Right atrium auricular region (tissue), 2 donors: ENCODE data around the gene SPATA25. TPM values are rescaled to one million over a fixed set of nuclear protein-coding genes. Genes with fewer than 3 reads are reported as not detected.

Experiments
- DNase-seq: peaks from one replicate; pipeline ENCODE4 v3.0.0-alpha.2; 2019; ENCODE audit warnings: low spot score
- H3K27ac ChIP-seq, 2 donors: fragments of 200-600 bp; sonication (generic); 1 replicate in 1 of 2; 2 replicates in 1 of 2; pipeline ENCODE4 v1.5.1; 2016 to 2019
- H3K27me3 ChIP-seq, 2 donors: fragments of 200-600 bp; sonication (generic); one replicate each; pipeline versions ENCODE4 v1.5.1 to v1.6.0; 2017 to 2019
- H3K36me3 ChIP-seq: fragments of 200-600 bp; sonication (generic); one replicate; pipeline ENCODE4 v1.5.1; 2016
- H3K4me1 ChIP-seq, 2 donors: fragments of 200-600 bp; sonication (generic); one replicate each; pipeline versions ENCODE4 v1.5.1 to v1.6.0; 2017 to 2019
- H3K4me3 ChIP-seq, 2 donors: fragments of 200-600 bp; sonication (generic); 1 replicate in 1 of 2; 2 replicates in 1 of 2; pipeline ENCODE4 v1.5.1; 2017 to 2019; ENCODE audit warnings: mild to moderate bottlenecking in 1 of 2, moderate library complexity in 1 of 2
- H3K9me3 ChIP-seq, 2 donors: fragments of 200-600 bp; sonication (generic); one replicate each; pipeline ENCODE4 v1.5.1; 2019
- CTCF ChIP-seq, 2 donors: fragments of 200-600 bp; sonication (generic); IDR thresholded peaks; one replicate each; pipeline ENCODE4 v1.5.1; 2019; ENCODE audit warnings: antibody characterized with exemption in 2 of 2
- total RNA-seq, 2 donors: library from RNA; depleted of rRNA; stranded (reverse); fragments of >200 nt; gene quantifications; one replicate each; pipeline ENCODE4 v1.1.0, GENCODE V29; 2016

SPATA25 gene
- total RNA-seq, 2 donors from 2014 or later, result 1.1 to 1.4 TPM

GRCh38 chr20:45863543-45864470, 23.6 kb downstream of the SPATA25 start:
- H3K4me3 ChIP-seq, result no peak overlapping the region
- no peak for DNase-seq
- TF ChIP-seq CTCF (IDR thresholded peaks at IDR 0.05), result no peak

GRCh38 chr20:45861221-45862075, 26.0 kb downstream of the SPATA25 start:
- Histone ChIP-seq H3K4me3 (no peak overlapping the region), H3K27me3 (no peaks in the 10 kb centered on the region), H3K27ac (no peak overlapping the region), H3K9me3 (no peaks in the 10 kb centered on the region), H3K4me1 (peaks cover 0 to 13% of the 10 kb centered on the region in 2 donors), H3K36me3 (no peaks in the 10 kb centered on the region)
- no peak for TF ChIP-seq CTCF (IDR thresholded peaks at IDR 0.05)
- no peak for DNase-seq

More at GRCh38 chr20:45863543-45864470, 23.6 kb downstream of the SPATA25 start:
- Histone ChIP-seq H3K9me3 (no peaks in the 10 kb centered on the region), H3K27ac (no peak overlapping the region), H3K36me3 (no peaks in the 10 kb centered on the region), H3K27me3 (no peaks in the 10 kb centered on the region), H3K4me1 (no peaks in the 10 kb centered on the region)

- H3K36me3 ChIP-seq, result no peaks in the 10 kb centered on the region
- no peak overlapping the region for H3K27ac ChIP-seq
- H3K4me1 ChIP-seq, result peaks cover 0 to 21% of the 10 kb centered on the region in 2 donors
- no peak for DNase-seq
- no peaks in the 10 kb centered on the region for H3K9me3 ChIP-seq
- H3K4me3 ChIP-seq, result no peak overlapping the region
- no peaks in the 10 kb centered on the region for H3K27me3 ChIP-seq
- no peak for TF ChIP-seq CTCF (IDR thresholded peaks at IDR 0.05)
These were observed 26.7 kb downstream of the SPATA25 start for GRCh38 chr20:45860560-45861220.

- no peak for DNase-seq
- Histone ChIP-seq H3K9me3 (no peaks in the 10 kb centered on the region), H3K36me3 (no peaks in the 10 kb centered on the region), H3K27me3 (no peaks in the 10 kb centered on the region), H3K4me3 (no peak overlapping the region), H3K27ac (no peak overlapping the region), H3K4me1 (peaks cover 0 to 29% of the 10 kb centered on the region in 2 donors)
- no peak for TF ChIP-seq CTCF (IDR thresholded peaks at IDR 0.05)
These were observed 27.5 kb downstream of the SPATA25 start for GRCh38 chr20:45859916-45860315.

- Histone ChIP-seq H3K9me3 (no peaks in the 10 kb centered on the region), H3K27me3 (no peaks in the 10 kb centered on the region), H3K4me1 (peaks cover 0 to 33% of the 10 kb centered on the region in 2 donors), H3K36me3 (peaks cover 8% of the 10 kb centered on the region), H3K27ac (peak overlapping the region; percentile 72 to 80), H3K4me3 (peak overlapping the region; percentile 75 to 87)
- no peak for DNase-seq
- TF ChIP-seq CTCF (IDR thresholded peaks at IDR 0.05), result no peak
These were observed 29.6 kb downstream of the SPATA25 start for GRCh38 chr20:45857882-45858216.
